ENCODE results near the gene TMEM232. TPM values are rescaled to one million over a fixed set of nuclear protein-coding genes. Genes with fewer than 3 reads are reported as not detected.

TMEM232 gene
- total RNA-seq, 1 experiment from 2014 or later = 2.6 TPM

GRCh38 chr5:110663525-110663924 is 62.9 kb downstream of the TMEM232 start:
- no peak for DNase-seq
- Histone ChIP-seq H3K36me3 (no peaks in the 10 kb centered on the region), H3K4me3 (no peak overlapping the region), H3K27me3 (peaks cover 6% of the 10 kb centered on the region; the same call in 1 of the 2 replicates), H3K9me3 (no peaks in the 10 kb centered on the region)

DNA sequence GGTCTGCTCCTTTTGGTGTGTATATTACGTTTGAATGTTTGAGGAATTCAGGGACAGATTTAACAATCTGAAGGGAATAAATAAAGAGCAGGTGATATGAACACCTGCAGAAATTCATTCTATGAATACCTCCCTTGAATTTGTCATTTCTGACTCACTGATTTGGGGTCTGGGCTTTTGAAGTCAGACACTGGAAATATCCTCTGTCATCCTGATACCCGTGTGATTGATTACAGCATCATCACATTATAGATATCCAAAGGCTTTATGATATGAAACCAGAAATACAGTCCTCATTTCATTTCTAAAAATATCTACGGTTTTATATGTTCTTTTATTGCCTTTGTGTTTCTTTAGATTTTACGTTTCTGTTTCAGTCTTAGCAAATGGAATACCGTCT is 68.5 kb downstream of the TMEM232 start:
- no peaks in the 10 kb centered on the region for H3K36me3 ChIP-seq
- no peaks in the 10 kb centered on the region for H3K9me3 ChIP-seq
- DNase-seq = no peak
- H3K27me3 ChIP-seq = no peaks in the 10 kb centered on the region
- H3K4me3 ChIP-seq = no peak overlapping the region

DNA sequence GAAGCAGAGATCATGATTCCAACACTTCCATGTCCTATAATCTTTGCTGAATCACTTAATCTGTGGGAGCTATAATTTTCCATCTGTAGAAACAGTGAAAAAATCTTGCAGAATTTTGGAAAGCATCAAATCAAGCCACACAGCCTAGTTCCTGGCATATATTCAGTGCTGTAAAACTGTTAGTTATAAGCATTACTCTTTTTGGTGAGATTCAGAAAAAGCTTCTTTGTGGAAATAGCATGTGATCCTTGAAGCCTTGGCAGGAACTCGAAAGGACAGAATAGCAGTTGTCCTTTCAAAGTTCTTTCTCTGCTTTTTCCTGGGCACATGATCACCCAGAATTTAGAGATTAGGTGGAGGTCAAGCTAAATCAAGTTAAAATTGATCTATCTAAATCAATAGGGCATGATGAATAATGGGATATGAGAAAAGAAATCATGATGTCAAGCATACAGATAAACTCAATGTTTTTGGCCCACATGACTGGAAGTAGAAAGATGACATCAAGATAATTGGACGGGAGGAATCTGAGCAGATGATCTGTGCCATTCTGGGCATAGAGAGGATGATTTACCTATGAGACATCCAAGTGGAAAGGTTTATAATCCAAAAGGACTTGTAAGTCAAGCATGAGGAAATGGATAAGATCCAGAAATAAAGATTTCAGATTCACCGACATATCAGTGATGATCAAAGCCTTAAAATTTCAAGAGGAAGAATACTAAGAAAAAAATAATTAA is 73.1 kb downstream of the TMEM232 start:
- no peak for DNase-seq
- Histone ChIP-seq H3K27me3 (peaks cover 1% of the 10 kb centered on the region; the same call in 1 of the 2 replicates), H3K36me3 (no peaks in the 10 kb centered on the region), H3K4me3 (no peak overlapping the region), H3K9me3 (no peaks in the 10 kb centered on the region)

GRCh38 chr5:110651507-110651906 is 75.0 kb downstream of the TMEM232 start:
- H3K27me3 ChIP-seq = peaks cover 5% of the 10 kb centered on the region; the same call in 1 of the 2 replicates
- DNase-seq = no peak
- no peak overlapping the region for H3K4me3 ChIP-seq
- H3K36me3 ChIP-seq = no peaks in the 10 kb centered on the region
- no peaks in the 10 kb centered on the region for H3K9me3 ChIP-seq

DNA sequence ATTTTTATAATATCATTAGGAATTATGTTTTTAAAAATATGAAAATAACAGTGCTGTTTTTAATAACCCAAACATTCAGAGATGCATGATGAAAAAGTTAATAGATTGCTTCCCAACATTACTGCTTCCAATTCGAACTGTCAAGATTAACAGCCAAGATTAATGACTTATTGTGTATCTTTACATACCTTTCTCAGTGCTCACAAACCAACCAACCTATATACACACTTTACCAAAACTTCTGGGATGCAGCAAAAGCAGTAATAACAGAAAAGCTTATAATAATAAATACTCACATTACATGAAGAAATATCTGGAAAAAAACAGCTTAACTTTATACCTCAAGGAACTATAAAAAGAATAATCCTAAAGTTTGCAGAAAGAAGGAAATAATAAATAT is 82.1 kb downstream of the TMEM232 start:
- DNase-seq = no peak
- no peaks in the 10 kb centered on the region for H3K36me3 ChIP-seq
- no peak overlapping the region for H3K4me3 ChIP-seq
- H3K9me3 ChIP-seq = no peaks in the 10 kb centered on the region
- peaks cover 8% of the 10 kb centered on the region; the same call in 1 of the 2 replicates for H3K27me3 ChIP-seq

GRCh38 chr5:110638970-110639902 is 87.2 kb downstream of the TMEM232 start:
- no peak overlapping the region for H3K4me3 ChIP-seq
- H3K9me3 ChIP-seq = no peaks in the 10 kb centered on the region
- no peak for DNase-seq
- H3K36me3 ChIP-seq = no peaks in the 10 kb centered on the region
- H3K27me3 ChIP-seq = 0 out of 2 replicates have a peak, but pooled peaks cover 3% of the 10 kb centered on the region

- Histone ChIP-seq H3K9me3 (no peaks in the 10 kb centered on the region), H3K36me3 (no peaks in the 10 kb centered on the region), H3K4me3 (no peak overlapping the region), H3K27me3 (no peaks in the 10 kb centered on the region; the same call in 1 of the 2 replicates)
- DNase-seq = no peak
Observed at GRCh38 chr5:110634475-110634874, 92.0 kb downstream of the TMEM232 start.

- Histone ChIP-seq H3K9me3 (no peaks in the 10 kb centered on the region), H3K36me3 (no peaks in the 10 kb centered on the region), H3K27me3 (peaks cover 4% of the 10 kb centered on the region; the same call in 1 of the 2 replicates), H3K4me3 (no peak overlapping the region)
- no peak for DNase-seq
Observed at GRCh38 chr5:110631236-110631635, 95.2 kb downstream of the TMEM232 start.

DNA sequence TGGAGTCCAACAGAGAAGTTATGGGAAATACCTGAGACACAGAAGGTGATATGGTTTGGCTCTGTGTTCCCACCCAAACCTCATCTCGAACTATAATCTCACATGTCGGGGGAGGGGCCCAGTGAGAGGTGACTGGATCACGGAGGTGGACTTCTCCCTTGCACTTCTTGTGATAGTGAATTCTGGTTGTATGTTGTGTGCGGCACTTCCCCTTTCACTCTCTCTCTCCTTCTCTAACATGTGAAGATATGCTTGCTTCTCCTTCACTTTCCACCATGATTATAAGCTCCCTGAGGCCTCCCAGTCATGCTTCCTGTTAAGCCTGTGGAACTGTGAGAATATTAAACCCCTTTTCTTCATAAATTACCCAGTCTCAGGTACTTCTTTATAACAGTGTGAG is 96.1 kb downstream of the TMEM232 start:
- Histone ChIP-seq H3K9me3 (no peaks in the 10 kb centered on the region), H3K36me3 (no peaks in the 10 kb centered on the region), H3K27me3 (peaks cover 4% of the 10 kb centered on the region; the same call in 1 of the 2 replicates), H3K4me3 (no peak overlapping the region)
- no peak for DNase-seq

GRCh38 chr5:110625376-110625999 is 101.0 kb downstream of the TMEM232 start:
- Histone ChIP-seq H3K27me3 (peaks cover 4% of the 10 kb centered on the region; the same call in 1 of the 2 replicates), H3K36me3 (no peaks in the 10 kb centered on the region), H3K4me3 (no peak overlapping the region), H3K9me3 (no peaks in the 10 kb centered on the region)
- DNase-seq = no peak

DNA sequence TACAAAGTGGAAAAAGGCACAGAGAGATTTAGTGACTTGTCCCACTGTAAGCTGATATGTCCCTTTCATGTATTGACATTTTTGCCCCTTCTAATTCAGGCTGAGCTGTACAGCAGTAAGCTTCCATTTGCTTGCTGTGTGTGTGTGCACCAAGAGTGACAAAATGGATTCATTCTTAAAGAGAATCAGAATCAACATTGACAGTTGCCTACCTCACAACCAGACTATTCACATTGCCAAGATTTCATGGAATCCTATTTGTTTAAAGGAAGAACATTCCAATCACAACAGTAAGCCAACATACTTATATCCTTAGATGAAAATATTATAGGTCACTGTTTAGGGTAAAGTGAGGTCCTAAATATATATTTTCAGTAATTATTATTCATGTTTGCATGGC is 102.6 kb downstream of the TMEM232 start:
- no peak for DNase-seq
- H3K4me3 ChIP-seq = no peak overlapping the region
- H3K9me3 ChIP-seq = no peaks in the 10 kb centered on the region
- H3K36me3 ChIP-seq = no peaks in the 10 kb centered on the region
- H3K27me3 ChIP-seq = peaks cover 6% of the 10 kb centered on the region; the same call in 1 of the 2 replicates

DNA sequence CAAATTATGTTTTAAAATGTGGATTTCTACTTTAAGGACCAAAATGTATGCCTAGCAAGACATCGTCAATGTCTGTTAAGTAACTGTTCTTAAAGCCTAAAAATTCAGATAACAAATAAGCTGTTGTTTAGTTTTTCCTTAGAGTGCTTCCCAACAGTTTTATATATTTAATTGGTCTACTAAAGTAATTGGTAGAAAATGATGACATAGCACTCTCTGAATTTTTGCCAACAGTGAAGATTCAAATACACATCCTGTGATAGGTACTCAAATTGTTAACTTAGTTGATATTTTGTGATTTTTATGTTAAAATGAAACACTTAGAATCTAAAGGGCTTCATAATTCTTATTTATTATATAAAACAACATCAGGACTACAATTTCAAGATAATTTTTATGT is 107.5 kb downstream of the TMEM232 start:
- Histone ChIP-seq H3K4me3 (no peak overlapping the region), H3K27me3 (peaks cover 2% of the 10 kb centered on the region; the same call in 1 of the 2 replicates), H3K36me3 (no peaks in the 10 kb centered on the region), H3K9me3 (peaks cover 11% of the 10 kb centered on the region)
- DNase-seq = no peak

DNA sequence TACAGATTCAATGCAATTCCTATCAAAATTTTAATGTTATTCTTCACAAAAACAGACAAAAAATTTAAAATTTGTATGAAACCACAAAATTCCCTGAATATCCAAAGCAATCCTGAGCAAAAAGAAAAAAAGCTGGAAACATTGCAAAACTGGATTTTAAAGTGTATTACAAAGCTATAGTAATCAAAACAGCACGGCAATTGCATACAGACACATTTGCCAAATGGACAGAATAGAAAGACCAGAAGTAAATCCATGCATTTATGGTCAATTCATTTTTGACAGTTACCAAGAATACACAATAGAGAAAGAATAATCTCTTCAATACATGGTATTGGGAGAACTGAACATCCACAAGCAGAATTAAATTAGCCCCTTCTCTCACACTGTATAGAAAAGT is 110.5 kb downstream of the TMEM232 start:
- peaks cover 11% of the 10 kb centered on the region for H3K9me3 ChIP-seq
- no peak overlapping the region for H3K4me3 ChIP-seq
- peaks cover 2% of the 10 kb centered on the region; the same call in 1 of the 2 replicates for H3K27me3 ChIP-seq
- no peaks in the 10 kb centered on the region for H3K36me3 ChIP-seq
- DNase-seq = no peak

GRCh38 chr5:110612794-110613247 is 113.7 kb downstream of the TMEM232 start:
- no peak for DNase-seq
- no peak overlapping the region for H3K4me3 ChIP-seq

DNA sequence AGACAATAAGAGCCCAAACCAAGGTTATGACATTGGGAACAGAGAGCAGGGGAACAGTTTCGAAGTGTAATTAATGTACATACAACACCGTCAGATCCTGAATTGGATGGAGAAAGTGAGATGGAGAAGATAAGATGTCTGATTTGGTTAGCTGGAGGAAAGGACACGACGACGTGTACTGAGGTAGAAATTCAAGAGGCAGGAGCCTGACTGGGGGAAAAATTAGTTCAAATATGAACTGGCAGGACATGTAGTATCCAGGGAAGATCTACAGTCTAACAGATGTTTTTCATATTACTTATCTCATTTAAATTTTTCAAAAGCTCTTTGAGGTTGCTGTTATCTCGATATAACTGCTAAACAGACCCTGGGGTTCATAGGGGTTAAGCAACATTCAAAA is 114.7 kb downstream of the TMEM232 start:
- Histone ChIP-seq H3K27me3 (no peaks in the 10 kb centered on the region), H3K4me3 (no peak overlapping the region), H3K36me3 (no peaks in the 10 kb centered on the region), H3K9me3 (peaks cover 11% of the 10 kb centered on the region)
- no peak for DNase-seq

More at GRCh38 chr5:110612794-110613247, 113.7 kb downstream of the TMEM232 start:
- Histone ChIP-seq H3K36me3 (no peaks in the 10 kb centered on the region), H3K27me3 (no peaks in the 10 kb centered on the region), H3K9me3 (peaks cover 11% of the 10 kb centered on the region)

- Histone ChIP-seq H3K36me3 (no peaks in the 10 kb centered on the region), H3K4me3 (no peak overlapping the region)
Observed at GRCh38 chr5:110594866-110595265, 131.6 kb downstream of the TMEM232 start.

DNA sequence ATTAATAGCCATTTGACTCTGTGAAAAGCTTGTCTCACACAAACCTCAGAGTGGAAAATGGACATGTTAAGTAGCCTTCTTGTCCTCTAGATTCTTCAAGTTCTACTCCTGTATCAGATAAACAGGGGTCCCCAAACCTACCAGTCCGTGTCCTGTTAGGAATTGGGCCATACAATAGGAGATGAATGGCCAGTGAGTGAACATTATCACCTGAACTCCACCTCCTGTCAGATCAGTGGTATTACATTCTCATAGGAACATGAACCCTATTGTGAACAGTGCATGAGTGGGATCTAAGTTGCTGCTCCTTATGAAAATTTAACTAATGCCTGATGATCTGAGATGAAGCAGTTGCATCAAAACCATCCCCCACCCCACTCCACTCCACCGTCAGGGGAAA is 136.3 kb downstream of the TMEM232 start:
- Histone ChIP-seq H3K27me3 (peaks cover 19% of the 10 kb centered on the region), H3K4me3 (no peak overlapping the region), H3K36me3 (no peaks in the 10 kb centered on the region), H3K9me3 (no peaks in the 10 kb centered on the region)
- no peak for DNase-seq

More at GRCh38 chr5:110594866-110595265, 131.6 kb downstream of the TMEM232 start:
- DNase-seq = no peak
- H3K9me3 ChIP-seq = no peaks in the 10 kb centered on the region; the same call in 1 of the 2 replicates
- peaks cover 4% of the 10 kb centered on the region; the same call in 1 of the 2 replicates for H3K27me3 ChIP-seq
